22Rv1 (cell line): ENCODE measurements around the gene ATP9A.

ENCODE experiments used
- CTCF ChIP-seq: fragments of 450-650 bp; IDR thresholded peaks from 2 replicates; pipeline ENCODE4 v1.5.1; 2017; ENCODE audit warnings: mild to moderate bottlenecking
- ZFX ChIP-seq: fragments of 450-650 bp; IDR thresholded peaks from 2 replicates; pipeline ENCODE4 v1.6.1; 2017; ENCODE audit warnings: antibody characterized with exemption, borderline replicate concordance

GRCh38 chr20:51612896-51613295 lies 155.3 kb downstream of the ATP9A start:
- TF ChIP-seq CTCF (no peak), ZFX (no peak)
